Posterior vena cava (tissue), 2 donors: Measurements from ENCODE around the gene GJA3. TPM values are rescaled to one million over a fixed set of nuclear protein-coding genes. Genes with fewer than 3 reads are reported as not detected.

Experiments
- DNase-seq: peaks from one replicate; pipeline ENCODE4 v3.0.0-alpha.2; 2020; ENCODE audit warnings: low spot score
- intact Hi-C, 2 donors: fragments of 100-400 bp; cut with DNase I; formaldehyde crosslinking; loops; one replicate each; pipeline versions ENCODE4 v1.14.1 to v1.14.2; 2022 to 2023
- total RNA-seq, 2 donors: library from RNA; stranded (reverse); fragmentation: NEBNext Ultra II Directional; extraction: Animal tissue kit (Norgen Biotek cat#: 25700); gene quantifications; one replicate each; pipeline ENCODE4 v1.2.1, GENCODE V29; 2021
- donor health status: DM: yes; HTN: yes; CAD: no.
- donor health status: DM: yes; HTN: yes; CAD: no.

The GJA3 gene
- total RNA-seq, 2 donors from 2014 or later = not detected

DNA sequence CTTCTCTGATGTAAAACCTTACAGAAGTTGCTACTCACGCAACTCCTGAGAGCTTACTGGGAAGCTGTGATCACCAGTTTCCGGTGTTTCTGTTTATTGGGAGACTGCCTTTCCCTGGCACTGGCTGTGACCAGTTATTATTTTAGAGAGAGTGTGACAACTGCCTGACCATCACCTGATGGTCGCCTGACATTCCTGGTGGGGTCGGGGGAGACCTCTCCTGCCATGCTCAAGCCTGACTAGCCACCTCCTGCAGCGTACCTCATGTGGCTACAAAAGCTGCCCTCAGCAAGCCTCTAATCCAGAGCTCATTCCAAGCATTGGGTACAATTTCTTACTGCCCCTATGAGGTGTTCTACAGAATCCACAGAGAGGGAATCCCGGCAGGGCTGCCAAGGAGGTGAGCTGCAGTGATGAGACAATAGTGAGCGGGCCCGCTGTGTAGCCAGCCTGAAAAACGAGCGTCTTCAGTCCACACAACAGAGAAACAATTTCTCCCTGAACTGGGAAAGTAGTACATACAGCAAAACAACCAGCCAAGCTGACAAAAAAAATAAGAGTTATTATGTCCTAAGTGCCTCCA is 28.7 kb downstream of the GJA3 start:
- intact Hi-C loops = no loop called here

DNA sequence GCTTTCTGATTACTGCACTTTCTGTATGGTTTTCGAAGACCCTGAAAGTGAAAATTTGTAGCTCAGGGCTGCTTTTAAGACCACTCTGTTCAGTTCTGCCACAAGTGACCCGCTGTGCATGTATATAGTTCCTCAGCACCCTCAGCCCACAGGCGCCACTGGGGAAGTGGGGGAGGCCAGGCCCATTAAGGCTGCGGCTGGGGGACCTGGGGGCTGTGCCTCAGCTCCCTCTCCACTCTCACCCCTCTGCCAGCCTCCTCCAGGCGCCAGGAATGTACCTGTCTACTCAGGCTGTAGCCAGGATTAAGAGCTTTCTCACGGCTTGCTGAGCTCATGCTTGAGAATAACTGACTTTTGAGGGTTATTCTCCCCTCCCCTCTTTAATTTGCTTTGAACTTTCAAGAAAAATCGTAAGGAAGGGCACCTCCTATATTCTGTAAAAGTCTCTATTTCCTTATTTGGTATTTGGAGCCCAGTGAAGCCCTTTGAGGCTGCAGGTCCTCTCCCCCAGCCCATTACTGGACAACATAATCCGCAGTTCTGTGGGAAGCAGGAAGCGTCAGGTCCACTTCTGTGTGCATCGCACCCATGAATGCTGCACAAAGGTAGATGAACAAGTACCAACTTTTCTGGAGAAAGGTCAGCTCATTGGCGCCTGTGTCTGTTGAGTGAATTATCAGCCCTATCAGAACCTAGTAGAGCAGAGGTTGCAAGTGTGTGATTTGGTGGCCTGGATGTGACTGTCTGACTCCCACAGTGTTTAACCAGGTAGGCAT is 29.6 kb downstream of the GJA3 start:
- DNase-seq = peak; percentile 65
- intact Hi-C loops = loop anchor here in 1 of 2 donors (2.0 kb wide), 1 partner anchor 70 kb away; no protein-coding TSS in a partner anchor

More for the DNA sequence above, 28.7 kb downstream of the GJA3 start:
- peak; percentile 53 for DNase-seq

DNA sequence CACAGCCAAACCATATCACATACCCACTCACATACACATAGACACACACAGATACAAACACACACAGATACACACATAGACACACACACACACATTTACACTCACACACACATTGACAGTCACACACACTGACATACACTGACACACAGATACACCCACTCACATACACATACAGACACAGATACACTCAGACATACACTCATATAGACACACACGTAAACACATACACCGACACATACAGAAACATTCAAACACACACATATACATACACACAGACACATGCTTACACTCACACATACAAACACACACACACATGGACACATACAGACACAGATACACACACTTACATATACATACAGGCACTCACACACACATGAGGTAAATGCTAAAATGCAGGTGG is 30.2 kb downstream of the GJA3 start:
- intact Hi-C loops = loop anchor here in 1 of 2 donors (2.0 kb wide), 1 partner anchor 70 kb away; no protein-coding TSS in a partner anchor
- DNase-seq = no peak

DNA sequence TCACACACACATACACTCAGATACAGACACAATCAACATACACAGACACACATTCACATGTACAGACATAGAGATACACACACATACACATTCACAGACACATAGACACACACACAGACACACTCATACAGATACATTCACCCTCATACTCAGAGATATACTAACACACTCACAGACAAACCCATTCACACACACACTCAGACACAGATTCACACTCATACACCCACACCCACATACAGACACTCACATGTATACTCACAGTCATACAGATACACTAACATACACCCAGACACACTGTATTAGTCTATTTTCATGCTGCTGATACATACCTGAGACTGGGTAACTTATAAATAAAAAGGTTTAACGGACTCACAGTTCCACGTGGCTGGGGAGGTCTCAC is 30.8 kb downstream of the GJA3 start:
- intact Hi-C loops = loop anchor here in 1 of 2 donors (2.0 kb wide), 1 partner anchor 69 kb away; no protein-coding TSS in a partner anchor

DNA sequence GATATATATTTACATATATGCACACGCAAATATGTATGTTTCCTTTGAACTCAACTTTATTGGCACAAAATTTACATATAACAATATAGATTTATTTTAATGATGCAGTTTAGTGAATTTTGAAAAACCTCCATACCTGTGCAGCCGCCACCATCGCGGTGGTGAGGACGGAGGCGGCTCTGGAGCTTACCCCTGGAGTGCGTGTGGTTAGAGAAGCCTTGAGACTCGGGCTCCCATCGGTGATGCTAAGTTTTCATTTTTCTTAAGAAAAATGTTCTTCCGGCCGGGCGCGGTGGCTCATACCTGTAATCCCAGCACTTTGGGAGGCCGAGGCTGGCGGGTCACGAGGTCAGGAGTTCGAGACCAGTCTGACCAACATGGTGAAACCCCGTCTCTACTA is 31.8 kb downstream of the GJA3 start:
- intact Hi-C loops = no loop called here
- DNase-seq = peak; percentile 49

More for the DNA sequence above, 30.8 kb downstream of the GJA3 start:
- DNase-seq = no peak

DNA sequence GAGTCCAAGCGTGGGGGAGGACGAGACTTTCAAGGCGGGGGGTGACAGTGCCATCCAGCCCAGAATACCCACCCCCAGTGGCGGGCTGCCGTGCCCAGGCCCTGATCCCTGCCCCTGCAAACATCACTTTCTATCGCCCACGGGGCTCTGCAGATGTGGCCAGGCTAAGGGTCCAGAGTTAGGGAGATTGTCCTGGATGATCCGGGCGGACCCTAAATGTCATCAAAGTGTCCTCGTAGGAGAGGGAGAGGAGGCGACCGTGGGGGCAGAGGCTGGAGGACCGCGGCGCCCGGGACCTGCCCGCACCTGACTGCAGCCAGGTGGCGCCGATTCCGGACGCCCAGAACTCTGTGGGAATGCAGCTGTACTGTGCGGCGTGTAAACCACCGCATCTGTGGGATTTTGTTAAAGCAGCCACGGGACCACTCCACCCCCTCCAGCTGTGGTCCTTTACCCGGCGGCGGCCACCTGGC is 32.4 kb downstream of the GJA3 start:
- DNase-seq = peak; percentile 78
- intact Hi-C loops = no loop called here

DNA sequence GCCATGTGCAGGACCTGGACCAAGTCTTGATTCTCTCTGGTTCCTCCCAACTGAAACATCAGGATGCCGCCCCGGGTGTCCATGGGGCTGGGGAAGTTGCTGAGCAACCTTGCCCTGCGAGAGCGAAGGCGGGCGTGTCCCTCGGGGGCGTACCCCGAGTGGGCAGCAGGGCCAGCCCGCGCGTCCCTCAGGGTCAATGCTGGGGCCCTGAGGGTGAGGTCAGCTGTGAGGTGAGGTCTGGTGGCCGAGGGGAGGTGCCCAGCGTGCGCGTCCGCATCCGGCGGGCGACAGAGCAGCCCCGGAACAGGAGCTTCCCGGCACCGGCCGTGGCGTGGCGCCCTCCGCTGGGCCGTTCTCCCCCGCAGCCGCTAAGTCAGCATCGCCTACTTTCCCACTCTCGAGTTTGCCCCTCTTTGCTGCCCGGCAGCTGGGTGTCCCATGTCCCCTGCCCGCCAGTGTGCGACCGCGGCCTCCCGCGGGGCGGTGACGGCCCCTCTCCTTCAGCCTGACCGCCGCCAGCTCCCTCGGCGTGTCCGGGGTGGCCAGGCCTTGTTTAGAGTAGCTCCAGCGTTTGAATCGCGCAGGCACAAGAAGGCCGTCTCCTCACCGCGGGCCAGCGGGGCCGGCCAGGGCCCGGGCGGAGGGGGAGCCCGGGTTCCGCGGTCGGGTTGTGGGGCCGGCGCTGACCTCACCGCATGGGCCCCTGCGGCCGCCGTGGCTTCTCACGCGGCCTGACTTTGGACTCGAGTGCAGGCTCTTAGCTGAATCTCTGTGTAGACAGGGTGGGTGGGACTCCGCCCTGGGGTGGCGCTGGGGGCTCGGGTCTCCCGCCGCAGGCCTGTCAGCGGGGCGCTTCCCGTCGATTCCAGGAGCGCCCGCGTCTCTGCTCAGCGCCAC is 33.0 kb downstream of the GJA3 start:
- intact Hi-C loops = no loop called here
- DNase-seq = peak; percentile 93

DNA sequence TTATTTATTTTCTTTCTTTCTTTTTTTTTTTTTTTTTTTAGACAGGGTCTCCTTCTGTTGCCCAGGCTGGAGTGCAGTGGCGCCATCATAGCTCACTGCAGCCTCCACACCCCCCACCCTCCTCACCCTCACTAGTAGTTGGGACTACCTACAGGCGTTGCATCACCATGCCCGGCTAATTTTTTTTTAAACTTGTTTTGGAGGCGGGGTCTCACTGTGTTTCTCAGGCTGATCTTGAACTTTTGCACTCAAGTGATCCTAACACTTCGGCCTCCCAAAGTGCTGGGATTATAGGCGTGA is 33.6 kb downstream of the GJA3 start:
- peak; percentile 16 for DNase-seq
- intact Hi-C loops = no loop called here

DNA sequence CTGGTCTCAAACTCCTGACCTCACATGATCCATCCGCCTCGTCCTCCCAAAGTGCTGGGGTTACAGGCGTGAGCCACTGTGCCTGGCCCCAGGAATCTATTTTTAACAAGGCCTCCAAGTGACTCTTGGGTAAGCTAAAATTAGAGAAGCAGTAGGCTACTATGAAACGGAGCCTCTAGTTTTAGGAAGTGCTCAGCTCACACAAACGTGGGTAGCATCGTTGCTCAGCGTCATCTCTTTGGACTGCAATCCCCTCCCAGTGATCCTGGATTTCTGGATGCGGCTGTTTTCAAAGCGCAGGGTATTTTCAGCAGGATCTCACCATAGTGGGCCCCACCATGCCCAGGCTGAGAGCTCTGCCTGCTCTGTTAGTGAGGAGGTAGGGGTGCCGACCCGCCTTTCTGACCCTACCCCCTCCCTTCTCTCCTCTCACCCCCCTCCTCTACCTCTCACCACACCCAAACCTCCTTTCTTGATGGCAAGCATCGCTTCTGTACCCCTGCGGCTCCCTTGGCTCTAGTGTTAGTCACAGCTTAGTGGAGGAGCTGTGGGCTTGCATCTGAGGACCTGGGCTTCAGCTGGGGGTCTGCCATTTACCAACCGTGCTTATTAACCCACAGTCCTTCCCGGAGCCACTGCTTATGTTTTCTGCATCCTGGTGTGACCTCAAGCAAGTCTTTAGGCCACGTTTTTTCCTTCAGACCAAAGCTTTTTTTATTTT is 34.2 kb downstream of the GJA3 start:
- intact Hi-C loops = no loop called here
- peak; percentile 75 for DNase-seq

DNA sequence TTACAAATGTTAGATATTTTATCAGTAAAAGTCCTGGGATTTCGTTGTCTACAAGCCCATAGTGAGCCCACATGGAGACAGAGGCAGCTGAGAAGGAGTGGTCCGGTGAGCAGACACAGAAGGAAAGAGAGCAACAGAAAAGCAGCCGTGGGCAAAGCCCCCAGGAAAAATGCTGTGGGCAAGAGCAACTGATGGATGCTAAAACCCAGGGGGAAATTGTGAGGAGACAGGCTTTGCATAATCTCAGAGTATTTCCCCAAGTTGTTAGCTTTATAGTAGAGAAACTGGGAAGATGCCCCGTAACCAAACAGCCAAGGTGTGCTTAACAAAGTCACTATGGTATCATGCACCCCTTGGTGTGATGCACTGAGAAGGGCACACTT is 35.1 kb downstream of the GJA3 start:
- DNase-seq = no peak
- intact Hi-C loops = no loop called here

DNA sequence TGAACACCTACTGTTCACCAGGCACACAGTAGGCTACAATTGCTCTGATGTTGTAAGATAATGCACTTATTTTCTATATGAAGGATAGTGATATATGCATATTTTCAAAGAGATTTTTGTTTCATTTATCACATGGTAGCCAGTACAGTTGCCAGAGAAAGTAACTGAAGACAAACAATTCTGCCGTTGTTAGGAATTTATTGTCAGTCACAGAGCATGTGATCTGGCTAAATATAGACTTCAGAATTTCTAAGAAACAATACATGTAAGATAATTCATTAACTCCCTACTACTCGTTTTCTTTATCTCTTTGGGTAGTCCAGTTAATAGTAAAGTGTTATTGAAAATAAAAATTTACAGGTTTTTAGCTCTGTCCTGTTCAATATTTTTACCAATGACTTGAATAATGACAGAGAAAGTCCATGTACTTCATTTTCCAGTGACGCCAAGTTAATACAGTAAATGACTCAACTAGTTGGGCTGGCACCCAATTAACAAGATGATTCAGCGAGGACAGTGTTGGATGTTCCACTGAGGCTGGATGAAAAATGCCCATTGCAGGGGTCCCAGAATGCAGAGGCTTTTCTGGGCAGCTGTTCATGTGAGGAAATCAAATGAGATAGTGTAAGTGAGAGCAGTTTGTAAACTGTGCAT is 35.6 kb downstream of the GJA3 start:
- intact Hi-C loops = no loop called here
- DNase-seq = peak; percentile 48

DNA sequence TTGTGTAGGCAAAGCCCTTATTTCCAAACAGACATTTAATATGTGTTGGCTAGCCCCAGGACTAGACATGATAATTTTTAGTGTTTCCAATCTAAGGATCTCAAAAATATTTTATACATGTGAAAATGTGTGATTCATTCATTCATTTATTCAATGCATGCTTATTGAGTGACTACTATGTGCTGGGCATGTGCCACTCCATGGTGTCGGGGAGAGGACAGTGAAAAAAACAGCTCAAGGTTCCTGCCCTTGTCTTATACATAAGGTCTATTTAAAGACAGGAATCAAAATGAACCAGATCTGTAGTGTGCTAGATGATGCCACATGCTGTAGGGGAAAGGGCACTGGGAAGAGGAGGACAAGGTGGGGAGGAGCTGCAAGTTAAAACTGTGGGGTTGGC is 36.5 kb downstream of the GJA3 start:
- intact Hi-C loops = no loop called here

DNA sequence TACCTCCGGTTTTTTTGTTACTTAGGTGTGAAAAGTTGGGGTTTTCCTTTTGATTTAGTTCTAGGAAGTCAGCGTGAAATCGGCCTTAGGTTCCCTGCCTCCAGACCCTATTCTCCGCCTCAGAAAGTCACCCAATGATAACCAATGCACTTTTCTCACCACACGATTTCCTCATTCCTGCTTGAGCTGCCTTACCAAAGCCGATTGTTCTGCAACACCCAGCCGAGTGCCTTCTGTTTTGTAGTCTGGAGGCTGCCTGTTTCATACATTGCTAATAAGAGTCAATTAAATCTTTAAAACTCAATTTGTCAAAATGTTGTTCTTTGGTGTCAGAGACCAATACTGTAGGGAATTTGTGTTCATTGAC is 39.7 kb downstream of the GJA3 start:
- no peak for DNase-seq
- intact Hi-C loops = no loop called here

More for the DNA sequence above, 36.5 kb downstream of the GJA3 start:
- DNase-seq = no peak

DNA sequence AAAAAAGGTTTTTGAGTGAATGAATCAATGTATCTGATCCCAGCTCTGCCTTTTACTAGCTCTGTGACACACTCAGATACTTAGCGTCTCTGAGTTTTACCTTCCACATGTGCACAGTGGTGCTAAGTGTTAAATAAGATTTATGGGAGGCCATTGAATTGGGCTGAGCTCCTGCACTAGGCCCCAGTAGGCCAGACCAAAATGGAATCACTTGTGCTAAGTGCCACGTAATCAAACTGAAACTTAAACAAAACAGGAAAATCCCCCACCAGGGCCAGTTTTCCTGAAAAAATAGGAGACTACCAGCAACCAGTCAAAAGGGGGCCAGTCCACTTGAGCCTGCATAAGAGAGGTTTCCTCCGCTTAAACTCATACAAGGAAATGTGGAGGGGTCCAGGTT is 40.9 kb downstream of the GJA3 start:
- DNase-seq = no peak
- intact Hi-C loops = no loop called here

DNA sequence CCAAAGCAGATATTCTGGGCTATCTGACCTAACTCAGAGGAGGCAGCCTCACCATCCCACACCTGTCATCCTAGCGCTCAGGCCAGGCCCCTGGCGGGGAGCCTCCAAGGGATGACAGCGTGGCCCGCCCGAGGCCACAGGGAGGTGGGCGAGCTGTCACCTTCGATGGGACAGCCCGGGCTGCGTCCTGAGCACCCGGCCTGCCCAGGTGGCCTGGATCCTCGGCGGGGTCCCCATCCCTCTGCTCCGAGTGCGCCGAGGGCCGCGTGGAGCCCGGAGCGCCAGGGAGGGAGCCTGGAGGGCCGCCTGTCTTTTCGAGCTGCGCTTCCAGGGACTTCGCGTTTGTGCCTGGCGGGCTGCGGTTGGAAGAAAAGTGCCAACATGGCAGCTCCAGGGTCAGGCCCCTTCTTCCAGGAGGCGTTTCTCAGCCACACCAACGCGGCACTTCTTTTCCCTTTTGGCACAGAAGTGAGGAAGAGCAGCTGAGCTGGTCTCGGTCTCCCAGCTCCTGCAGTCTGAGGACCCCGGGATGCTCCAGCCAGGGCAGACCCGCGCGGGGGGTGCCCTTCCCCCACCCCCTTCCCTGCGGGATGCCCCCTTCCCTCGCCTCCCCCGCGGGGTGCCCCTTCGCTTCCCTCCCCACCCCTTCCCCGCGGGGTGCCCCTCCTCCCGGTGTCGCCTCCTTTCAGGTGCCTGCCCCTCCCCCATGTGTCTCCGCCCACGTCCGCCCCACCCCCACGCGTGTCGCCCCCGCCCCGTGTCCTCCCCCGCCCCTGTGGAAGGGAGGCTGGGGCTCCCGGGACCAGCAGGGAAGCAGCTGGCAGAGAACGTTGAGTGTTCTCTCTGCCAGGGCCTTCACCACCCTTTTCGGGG is 42.3 kb downstream of the GJA3 start:
- intact Hi-C loops = no loop called here
- DNase-seq = peak; percentile 84

DNA sequence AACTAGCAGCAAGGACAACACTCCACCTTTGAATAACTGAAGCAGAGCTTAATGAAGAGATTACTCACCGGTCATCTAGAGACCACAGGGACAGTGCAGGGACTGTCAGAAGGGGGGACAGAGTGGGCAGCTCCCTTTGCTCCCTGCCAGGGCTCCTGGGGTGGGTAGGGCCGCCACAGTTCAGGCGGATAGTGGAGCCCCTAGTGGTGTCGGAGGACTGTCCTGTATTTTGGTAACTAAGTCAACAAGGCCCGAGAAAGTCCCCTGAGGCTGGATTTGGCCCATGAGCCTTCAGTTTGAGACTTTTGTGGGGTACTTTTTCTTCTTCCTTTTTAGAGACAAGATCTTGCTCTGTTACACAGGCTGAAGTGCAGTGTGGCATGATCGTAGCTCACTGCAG is 44.6 kb downstream of the GJA3 start:
- intact Hi-C loops = no loop called here
- no peak for DNase-seq

DNA sequence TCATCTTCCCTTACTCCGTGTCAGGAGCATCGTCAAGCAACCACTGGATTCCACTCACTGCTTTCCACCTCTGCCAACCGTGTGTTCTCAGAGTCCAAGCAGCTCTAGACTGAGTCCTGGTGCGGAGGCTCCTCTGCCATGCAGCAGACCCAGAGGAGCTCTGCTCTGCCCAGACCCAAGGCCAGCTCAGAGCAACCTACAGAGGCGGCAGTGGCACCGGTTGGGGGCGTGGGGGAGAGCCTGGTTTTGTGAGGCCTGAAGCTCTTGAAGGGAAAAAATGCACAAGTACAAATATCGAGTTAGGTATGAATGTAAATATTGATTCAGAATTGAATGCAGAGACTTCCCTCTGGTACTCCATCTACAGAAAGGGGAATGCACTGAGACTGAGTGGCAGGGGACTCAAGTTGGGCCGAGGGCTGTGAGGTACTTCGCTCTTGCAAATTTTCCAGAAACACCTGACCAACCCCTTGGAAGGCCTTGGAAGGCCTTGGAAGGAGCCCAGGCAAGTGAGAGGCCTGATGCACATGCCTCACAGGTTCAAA is 46.7 kb downstream of the GJA3 start:
- DNase-seq = no peak
- intact Hi-C loops = no loop called here

DNA sequence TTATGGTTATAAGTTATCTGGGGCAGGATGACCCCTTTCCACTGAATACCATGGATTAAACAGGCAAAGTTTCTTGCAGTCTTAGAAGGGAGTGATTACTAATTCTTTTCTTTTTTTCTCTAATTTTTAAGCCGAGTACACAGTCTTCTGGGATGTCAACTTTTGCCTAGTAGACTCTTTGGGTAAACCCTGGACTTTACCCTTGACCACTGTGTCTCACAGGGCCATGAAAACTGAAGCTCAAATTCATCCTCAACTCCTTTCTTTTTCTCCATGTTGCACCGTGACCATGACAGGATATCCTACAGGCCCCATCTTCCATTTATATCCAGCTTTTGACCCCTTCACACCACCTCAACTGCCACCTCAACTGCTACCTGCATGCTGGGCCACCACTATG is 51.8 kb downstream of the GJA3 start:
- intact Hi-C loops = no loop called here
- no peak for DNase-seq
